ENCODE results near the gene HLA-DQA2. TPM values are rescaled to one million over a fixed set of nuclear protein-coding genes. Genes with fewer than 3 reads are reported as not detected.

Gene HLA-DQA2
- total and polyA plus RNA-seq, 2 of the 4 experiments (the other 2 are of a cell fraction), result not detected

DNA sequence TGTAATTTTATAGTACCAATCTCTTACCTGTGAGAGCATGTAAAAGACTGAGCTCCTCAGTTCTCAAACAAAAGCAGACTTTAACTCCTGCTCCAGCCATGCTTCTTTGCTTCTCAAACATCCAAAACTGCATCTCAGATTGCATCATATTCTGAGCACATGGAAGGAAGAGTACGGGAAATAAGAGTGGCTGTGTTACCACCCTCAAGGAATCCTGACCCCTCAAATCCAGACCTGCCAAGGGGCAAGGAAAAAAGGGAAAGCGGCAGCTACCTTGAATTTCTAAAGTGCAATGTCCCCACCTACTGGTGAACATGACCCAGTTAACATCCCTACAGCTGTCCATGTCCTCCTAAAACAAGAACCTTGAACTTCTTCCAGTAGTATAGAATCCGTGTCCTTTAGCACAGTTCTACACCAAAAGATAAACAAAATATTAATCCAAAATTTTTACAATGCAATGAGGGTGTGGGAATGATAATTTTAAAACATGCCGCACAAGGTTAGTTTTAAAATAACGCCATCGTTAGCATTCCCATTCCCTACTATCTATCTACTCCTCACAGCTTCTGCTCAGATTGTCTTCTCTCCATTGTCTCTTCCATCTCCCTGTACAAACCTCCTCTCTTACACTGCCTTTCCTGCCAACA, 40.7 kb upstream of the HLA-DQA2 start:
- Histone ChIP-seq H2AK5ac (ENCODE audit: low read depth, low read length) (no peak overlapping the region), H4K20me1 (ENCODE audit: insufficient read depth, low read length) (no peaks in the 10 kb centered on the region), H3K56ac (ENCODE audit: extremely low read depth, insufficient read depth, low read length) (no peak overlapping the region), H4K8ac (ENCODE audit: low read depth in 2 of 2, low read length in 2 of 2) (no peak overlapping the region), H3K4me1 (ENCODE audit: control insufficient read depth, insufficient read depth, low read length) (no peaks in the 10 kb centered on the region), H2BK20ac (ENCODE audit: low read depth, low read length) (no peak overlapping the region), H3K9me1 (ENCODE audit: insufficient read depth, low read length) (no peaks in the 10 kb centered on the region), H3K4me3 (ENCODE audit: insufficient read depth, low read depth, low read length) (no peak overlapping the region), H2BK5ac (ENCODE audit: low read depth, low read length, poor library complexity, severe bottlenecking) (no peak overlapping the region), H3K79me1 (ENCODE audit: low read depth in 1 of 2, low read length in 2 of 2) (no peaks in the 10 kb centered on the region), H3K23ac (ENCODE audit: low read depth, low read length) (no peak overlapping the region), H4K91ac (ENCODE audit: insufficient read depth, low read depth, low read length) (no peak overlapping the region), H2BK15ac (ENCODE audit: low read depth, low read length) (no peak overlapping the region), H3K27me3 (ENCODE audit: control insufficient read depth, insufficient read depth, low read length) (peaks cover 2% of the 10 kb centered on the region), H2AK9ac (replicated peaks; ENCODE audit: low read depth, low read length, poor library complexity) (no peak overlapping the region), H2BK120ac (ENCODE audit: low read depth, low read length) (no peak overlapping the region), H3K9ac (ENCODE audit: low read depth, low read length) (no peak overlapping the region), H3K9me3 (ENCODE audit: control insufficient read depth, insufficient read depth, low read length) (no peaks in the 10 kb centered on the region), H3K36me3 (ENCODE audit: control insufficient read depth, insufficient read depth, low read length) (no peaks in the 10 kb centered on the region), H3K14ac (replicated peaks; ENCODE audit: low read depth, low read length) (no peak overlapping the region), H2AFZ (replicated peaks; ENCODE audit: low read length, poor library complexity) (no peak overlapping the region), H3K4ac (ENCODE audit: low read depth, low read length) (no peak overlapping the region), H3K27ac (ENCODE audit: insufficient read depth, low read length) (no peak overlapping the region), H3K18ac (ENCODE audit: low read depth, low read length) (no peak overlapping the region), H3K4me2 (ENCODE audit: low read depth, low read length) (0 out of 2 replicates have a peak overlapping the region, but pooled peaks have one; percentile 55), H4K5ac (ENCODE audit: low read depth, low read length) (no peak overlapping the region)
- no TSS peak for BruUV-seq (replicated peaks)
- in situ Hi-C loops (cut with MboI; ENCODE audit: low sequenced_read_pairs) (no loop called here), intact Hi-C loops (cut with micrococcal nuclease) (loop anchor here (1.0 to 10.0 kb wide), 5 partner anchors 87 to 456 kb away; no protein-coding TSS in a partner anchor), dilution Hi-C loops (cut with HindIII; ENCODE audit: low sequenced_read_pairs, unreplicated experiment) (no loop called here)
- POLR2A ChIA-PET (ENCODE audit: unreplicated experiment), result no interaction called here
- TF ChIP-seq MXI1 (IDR thresholded peaks at IDR 0.05; ENCODE audit: borderline replicate concordance, low read depth, low read length), result no peak
- no peak for TF ChIP-seq FOS (IDR thresholded peaks at IDR 0.05; ENCODE audit: low read depth, low read length)
- TF ChIP-seq, protein P1, sequence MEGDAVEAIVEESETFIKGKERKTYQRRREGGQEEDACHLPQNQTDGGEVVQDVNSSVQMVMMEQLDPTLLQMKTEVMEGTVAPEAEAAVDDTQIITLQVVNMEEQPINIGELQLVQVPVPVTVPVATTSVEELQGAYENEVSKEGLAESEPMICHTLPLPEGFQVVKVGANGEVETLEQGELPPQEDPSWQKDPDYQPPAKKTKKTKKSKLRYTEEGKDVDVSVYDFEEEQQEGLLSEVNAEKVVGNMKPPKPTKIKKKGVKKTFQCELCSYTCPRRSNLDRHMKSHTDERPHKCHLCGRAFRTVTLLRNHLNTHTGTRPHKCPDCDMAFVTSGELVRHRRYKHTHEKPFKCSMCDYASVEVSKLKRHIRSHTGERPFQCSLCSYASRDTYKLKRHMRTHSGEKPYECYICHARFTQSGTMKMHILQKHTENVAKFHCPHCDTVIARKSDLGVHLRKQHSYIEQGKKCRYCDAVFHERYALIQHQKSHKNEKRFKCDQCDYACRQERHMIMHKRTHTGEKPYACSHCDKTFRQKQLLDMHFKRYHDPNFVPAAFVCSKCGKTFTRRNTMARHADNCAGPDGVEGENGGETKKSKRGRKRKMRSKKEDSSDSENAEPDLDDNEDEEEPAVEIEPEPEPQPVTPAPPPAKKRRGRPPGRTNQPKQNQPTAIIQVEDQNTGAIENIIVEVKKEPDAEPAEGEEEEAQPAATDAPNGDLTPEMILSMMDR (conservative IDR thresholded peaks at IDR 0.05; ENCODE audit: low read depth, low read length), result peak; percentile 55
- TF ChIP-seq CEBPB (IDR thresholded peaks at IDR 0.05; ENCODE audit: low read depth, low read length), result peak; percentile 40; the same call in 1 of the 2 replicates
- no peak for TF ChIP-seq RFX5 (IDR thresholded peaks at IDR 0.05; ENCODE audit: low read depth, low read length)
- TF ChIP-seq SMC3 (IDR thresholded peaks at IDR 0.05; ENCODE audit: low read depth, low read length), result peak; percentile 24; the same call in 1 of the 2 replicates
- TF ChIP-seq CHD1 (IDR thresholded peaks at IDR 0.05; ENCODE audit: low read depth, low read length), result no peak
- peak; percentile 54 for TF ChIP-seq RAD21 (IDR thresholded peaks at IDR 0.05; ENCODE audit: low read length)
- TF ChIP-seq, protein P2, sequence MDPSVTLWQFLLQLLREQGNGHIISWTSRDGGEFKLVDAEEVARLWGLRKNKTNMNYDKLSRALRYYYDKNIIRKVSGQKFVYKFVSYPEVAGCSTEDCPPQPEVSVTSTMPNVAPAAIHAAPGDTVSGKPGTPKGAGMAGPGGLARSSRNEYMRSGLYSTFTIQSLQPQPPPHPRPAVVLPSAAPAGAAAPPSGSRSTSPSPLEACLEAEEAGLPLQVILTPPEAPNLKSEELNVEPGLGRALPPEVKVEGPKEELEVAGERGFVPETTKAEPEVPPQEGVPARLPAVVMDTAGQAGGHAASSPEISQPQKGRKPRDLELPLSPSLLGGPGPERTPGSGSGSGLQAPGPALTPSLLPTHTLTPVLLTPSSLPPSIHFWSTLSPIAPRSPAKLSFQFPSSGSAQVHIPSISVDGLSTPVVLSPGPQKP (IDR thresholded peaks at IDR 0.05; ENCODE audit: borderline replicate concordance, low read depth, low read length), result no peak
- TF ChIP-seq, protein P3, sequence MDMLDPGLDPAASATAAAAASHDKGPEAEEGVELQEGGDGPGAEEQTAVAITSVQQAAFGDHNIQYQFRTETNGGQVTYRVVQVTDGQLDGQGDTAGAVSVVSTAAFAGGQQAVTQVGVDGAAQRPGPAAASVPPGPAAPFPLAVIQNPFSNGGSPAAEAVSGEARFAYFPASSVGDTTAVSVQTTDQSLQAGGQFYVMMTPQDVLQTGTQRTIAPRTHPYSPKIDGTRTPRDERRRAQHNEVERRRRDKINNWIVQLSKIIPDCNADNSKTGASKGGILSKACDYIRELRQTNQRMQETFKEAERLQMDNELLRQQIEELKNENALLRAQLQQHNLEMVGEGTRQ (IDR thresholded peaks at IDR 0.05; ENCODE audit: low read depth, low read length), result no peak
- peak; percentile 93 for ATAC-seq (ENCODE audit: low read depth)
- 20% methylated on average over 1 of the region's 6 CpGs; no CpG with 5 or more reads in 1 of the 2 experiments for WGBS, 2 experiments (ENCODE audit: extremely low coverage in 2 of 2, insufficient read length in 1 of 2)
- CTCF ChIA-PET, result interaction anchor here (0.7 to 1.4 kb wide), 3 partner anchors 24 to 454 kb away, joined by 3 to 4 read pairs (median 4); no protein-coding TSS in a partner anchor
- peak; percentile 59 for DNase-seq
